RWPE1 (cell line): ENCODE measurements around the gene ZNF385B.

Experiments used
- CTCF ChIA-PET: fragments of 350-600 bp; sonication (Branson Sonifier 250); formaldehyde crosslinking; extraction: SDS; loops from one replicate; lab custom pipeline; 2021; lab: Yijun Ruan, JAX
- POLR2A ChIA-PET: fragments of 400-600 bp; formaldehyde crosslinking; extraction: SDS; loops from one replicate; lab custom pipeline; 2020; ENCODE audit warnings: antibody characterized with exemption; ENCODE audit not compliant: low non-redundant PET; lab: Yijun Ruan, JAX
- DNase-seq: peaks from one replicate; pipeline ENCODE4 v3.0.0; 2012; ENCODE audit warnings: low spot score
- H3K27ac ChIP-seq: fragments of 450-650 bp; 2 replicates; pipeline ENCODE4 v1.5.1; 2017
- CTCF ChIP-seq: fragments of 450-650 bp; conservative IDR thresholded peaks from 2 replicates; pipeline ENCODE4 v1.5.1; 2017; ENCODE audit warnings: low read depth, mild to moderate bottlenecking

Gene ZNF385B

DNA sequence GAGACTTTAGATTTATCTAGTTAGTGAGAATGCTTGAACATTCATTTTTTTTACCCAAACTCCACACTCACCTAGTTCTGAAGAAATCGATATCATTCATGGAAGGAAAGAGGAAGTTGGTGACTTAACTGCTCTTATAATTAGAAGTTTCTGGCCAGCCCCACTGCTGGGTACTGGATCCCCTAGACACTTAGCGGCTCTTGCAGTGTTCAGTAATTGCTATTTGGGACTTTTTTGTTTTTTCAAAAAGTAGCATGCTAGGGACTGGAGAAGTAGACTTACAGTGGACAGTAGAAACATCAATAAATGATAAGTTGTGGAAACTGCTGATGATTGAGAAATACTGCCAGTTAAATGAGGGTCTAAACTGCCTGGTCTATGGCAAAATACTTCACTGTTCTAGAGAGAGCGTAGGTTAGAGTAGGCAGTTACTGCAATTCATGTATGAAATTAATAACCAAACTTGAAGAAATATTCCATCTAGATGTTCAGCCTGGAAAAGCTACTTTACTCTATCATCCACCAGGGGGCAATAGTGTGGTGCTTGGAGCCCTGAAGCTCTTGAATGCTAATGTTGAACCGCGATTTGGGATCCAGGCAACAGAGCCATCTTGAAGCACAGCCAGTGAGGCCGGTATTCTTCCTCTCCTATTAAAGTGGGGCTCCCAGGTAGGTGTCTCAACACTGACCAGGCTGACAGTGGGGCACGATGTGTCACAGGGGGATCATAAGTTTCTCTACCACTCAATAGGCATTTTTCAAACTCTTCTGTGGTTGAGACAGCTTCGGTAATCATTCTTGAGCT is 450.7 kb downstream of the ZNF385B start:
- CTCF ChIA-PET: interaction anchor here (0.5 to 1.5 kb wide), 4 partner anchors 12 to 358 kb away, joined by 3 to 4 read pairs (median 3); no protein-coding TSS in a partner anchor
- POLR2A ChIA-PET: no interaction called here
- H3K27ac ChIP-seq: no peak overlapping the region
- TF ChIP-seq CTCF: peak; percentile 37
- DNase-seq: peak; percentile 36

GRCh38 chr2:179403624-179404023 is 457.8 kb downstream of the ZNF385B start:
- H3K27ac ChIP-seq: no peak overlapping the region
- CTCF ChIA-PET: no interaction called here
- no peak for TF ChIP-seq CTCF
- POLR2A ChIA-PET: no interaction called here
- no peak for DNase-seq

- DNase-seq: no peak
- ChIA-PET POLR2A (no interaction called here), CTCF (no interaction called here)
- H3K27ac ChIP-seq: no peak overlapping the region
- TF ChIP-seq CTCF: no peak
Measured at GRCh38 chr2:179393481-179393880, 467.9 kb downstream of the ZNF385B start.
